Hepatocyte (in vitro differentiated cells): ENCODE results near the gene THAP4.

Source experiments
- CTCF ChIP-seq: fragments of 200-600 bp; sonication (generic); IDR thresholded peaks from 2 replicates; pipeline ENCODE4 v1.5.1; 2016; ENCODE audit warnings: antibody characterized with exemption, mild to moderate bottlenecking; ENCODE audit not compliant: poor library complexity
- EZH2 ChIP-seq: fragments of 200-600 bp; sonication (generic); IDR thresholded peaks from 2 replicates; pipeline ENCODE4 v1.6.1; 2016; ENCODE audit warnings: antibody characterized with exemption, mild to moderate bottlenecking, borderline replicate concordance

- TF ChIP-seq CTCF, result no peak
- TF ChIP-seq EZH2, result no peak
Observed at GRCh38 chr2:241677392-241677791, 40.4 kb upstream of the THAP4 start.
